ENCODE data around the gene WBP2. TPM values are rescaled to one million over a fixed set of nuclear protein-coding genes. Genes with fewer than 3 reads are reported as not detected.

WBP2 gene
- total and polyA plus RNA-seq, 8 donors, result 56.0 to 106 (median 67.9) TPM

GRCh38 chr17:75827308-75828075, 27.6 kb downstream of the WBP2 start:
- Histone ChIP-seq H3K4me3 (peak overlapping the region in 1 of 4 donors; percentile 13), H3K27me3 (no peaks in the 10 kb centered on the region), H3K27ac (peak overlapping the region; percentile 4 to 67 (median 46)), H3K9me3 (no peaks in the 10 kb centered on the region), H3K4me1 (peaks cover 6 to 15% (median 6%) of the 10 kb centered on the region in 3 donors), H3K36me3 (peaks cover 0 to 9% (median 6%) of the 10 kb centered on the region in 3 donors)
- DNase-seq (peak in 5 of 6 donors; percentile 51 to 86 (median 74)), ATAC-seq (peak; percentile 53 to 78 (median 75)), FAIRE-seq (no peak)
- TF ChIP-seq CTCF (IDR thresholded peaks at IDR 0.05), result peak; percentile 28 to 63 (median 47)
- intact Hi-C loops (cut with DNase I), result loop anchor here in 1 of 3 donors (5.0 kb wide), 1 partner anchor 70 kb away; no protein-coding TSS in a partner anchor
- 22 to 29% methylated on average over 21 of the region's 21 CpGs for WGBS, 2 donors

GRCh38 chr17:75826561-75827307, 28.4 kb downstream of the WBP2 start:
- no peak for TF ChIP-seq CTCF (IDR thresholded peaks at IDR 0.05)
- intact Hi-C loops (cut with DNase I), result loop anchor here in 1 of 3 donors (5.0 kb wide), 1 partner anchor 69 kb away; no protein-coding TSS in a partner anchor
- peaks cover 12 to 23% (median 12%) of the 10 kb centered on the region in 3 donors for H3K4me1 ChIP-seq
- H3K36me3 ChIP-seq, result peaks cover 0 to 9% (median 6%) of the 10 kb centered on the region in 3 donors
- H3K9me3 ChIP-seq, result no peaks in the 10 kb centered on the region
- ATAC-seq (no peak), FAIRE-seq (no peak), DNase-seq (peak in 3 of 6 donors; percentile 29 to 70 (median 49))
- H3K27ac ChIP-seq, result peak overlapping the region; percentile 4 to 67 (median 46)
- no peaks in the 10 kb centered on the region for H3K27me3 ChIP-seq
- no peak overlapping the region for H3K4me3 ChIP-seq
- 79 to 80% methylated on average over 14 of the region's 14 CpGs for WGBS, 2 donors

DNA sequence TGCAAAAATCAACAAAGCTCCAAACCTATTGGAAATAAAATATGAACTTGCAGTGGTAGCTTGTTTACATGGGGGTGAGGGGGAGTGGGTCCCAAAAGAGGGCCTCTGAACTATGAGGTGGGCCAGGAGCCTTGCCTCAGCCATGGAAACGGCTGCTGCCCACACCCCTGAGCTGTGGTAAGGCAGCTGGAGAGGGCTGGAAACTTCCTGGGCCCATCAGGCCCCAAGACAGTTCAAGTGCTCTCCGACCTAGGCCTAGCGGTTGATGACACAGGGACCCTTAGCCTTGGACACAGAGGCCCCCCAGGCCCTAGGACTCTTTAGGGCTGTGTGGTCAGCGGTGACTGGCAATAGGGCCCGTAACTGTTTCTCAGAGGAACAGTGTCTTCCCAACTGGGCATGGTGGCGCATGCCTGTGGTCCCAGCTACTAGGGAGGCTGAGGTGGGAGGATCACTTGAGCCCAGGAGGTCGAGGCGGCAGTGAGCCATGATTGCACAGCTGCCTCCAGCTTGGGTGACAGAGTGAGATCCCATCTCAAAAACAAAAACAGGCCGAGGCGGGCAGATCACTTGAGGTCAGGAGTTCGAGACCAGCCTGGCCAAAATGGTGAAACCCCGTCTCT, 29.3 kb downstream of the WBP2 start:
- DNase-seq (peak in 3 of 6 donors; percentile 13 to 42 (median 19)), FAIRE-seq (no peak), ATAC-seq (no peak)
- Histone ChIP-seq H3K36me3 (peaks cover 0 to 9% (median 6%) of the 10 kb centered on the region in 3 donors), H3K27ac (no peak overlapping the region), H3K9me3 (no peaks in the 10 kb centered on the region), H3K4me3 (no peak overlapping the region), H3K27me3 (no peaks in the 10 kb centered on the region), H3K4me1 (peaks cover 12 to 23% (median 12%) of the 10 kb centered on the region in 3 donors)
- WGBS, 2 donors, result 90 to 92% methylated on average over 12 of the region's 12 CpGs
- intact Hi-C loops (cut with DNase I), result loop anchor here in 1 of 3 donors (5.0 kb wide), 1 partner anchor 69 kb away; no protein-coding TSS in a partner anchor
- TF ChIP-seq CTCF (IDR thresholded peaks at IDR 0.05), result no peak

DNA sequence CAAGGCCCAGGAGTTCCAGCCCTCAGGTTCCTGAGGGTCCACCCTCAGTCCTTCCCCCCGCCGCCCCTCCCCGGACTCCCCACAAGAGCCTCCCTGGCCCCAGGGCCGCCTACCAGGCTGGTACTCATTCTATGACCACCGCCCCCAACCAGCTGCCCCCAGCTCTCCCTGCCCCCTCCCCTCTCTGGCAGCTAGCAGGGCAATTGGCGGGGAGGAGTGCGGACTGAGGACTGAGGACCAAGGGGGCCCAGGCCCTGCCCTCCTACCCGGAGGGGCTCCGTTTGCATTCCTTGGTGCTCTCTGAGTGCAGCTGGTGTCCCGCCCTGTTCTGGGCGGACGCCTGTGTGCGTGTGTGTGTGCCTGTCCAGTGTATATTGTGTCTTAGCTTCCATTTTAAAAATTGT, 30.0 kb downstream of the WBP2 start:
- TF ChIP-seq CTCF (IDR thresholded peaks at IDR 0.05), result no peak
- Histone ChIP-seq H3K36me3 (peaks cover 0 to 15% (median 9%) of the 10 kb centered on the region in 3 donors), H3K4me1 (peaks cover 12 to 23% (median 12%) of the 10 kb centered on the region in 3 donors), H3K9me3 (no peaks in the 10 kb centered on the region), H3K27me3 (no peaks in the 10 kb centered on the region), H3K4me3 (no peak overlapping the region), H3K27ac (no peak overlapping the region)
- ATAC-seq, result no peak
- WGBS, 2 donors, result 87 to 89% methylated on average over 11 to 13 of the region's 13 CpGs
- intact Hi-C loops (cut with DNase I), result loop anchor here in 1 of 3 donors (5.0 kb wide), 1 partner anchor 68 kb away; no protein-coding TSS in a partner anchor
- FAIRE-seq, result no peak
- peak in 4 of 6 donors; percentile 15 to 64 (median 42) for DNase-seq

Data from pancreas (tissue), 10 donors.